GM21576 (cell line): ENCODE data around the gene TAF1B.
"Not testable (repeated sequence)": the region's sequence is repeated elsewhere in the genome, so short reads cannot be mapped to it uniquely, and the experiment has no call there.

ENCODE experiments used
- ATAC-seq: cut with Tn5 transposase; IDR thresholded peaks from one replicate; pipeline ENCODE4 v1.9.1; 2021; ENCODE audit warnings: mild to moderate bottlenecking, moderate library complexity; ENCODE audit not compliant: unreplicated experiment

Gene TAF1B

DNA sequence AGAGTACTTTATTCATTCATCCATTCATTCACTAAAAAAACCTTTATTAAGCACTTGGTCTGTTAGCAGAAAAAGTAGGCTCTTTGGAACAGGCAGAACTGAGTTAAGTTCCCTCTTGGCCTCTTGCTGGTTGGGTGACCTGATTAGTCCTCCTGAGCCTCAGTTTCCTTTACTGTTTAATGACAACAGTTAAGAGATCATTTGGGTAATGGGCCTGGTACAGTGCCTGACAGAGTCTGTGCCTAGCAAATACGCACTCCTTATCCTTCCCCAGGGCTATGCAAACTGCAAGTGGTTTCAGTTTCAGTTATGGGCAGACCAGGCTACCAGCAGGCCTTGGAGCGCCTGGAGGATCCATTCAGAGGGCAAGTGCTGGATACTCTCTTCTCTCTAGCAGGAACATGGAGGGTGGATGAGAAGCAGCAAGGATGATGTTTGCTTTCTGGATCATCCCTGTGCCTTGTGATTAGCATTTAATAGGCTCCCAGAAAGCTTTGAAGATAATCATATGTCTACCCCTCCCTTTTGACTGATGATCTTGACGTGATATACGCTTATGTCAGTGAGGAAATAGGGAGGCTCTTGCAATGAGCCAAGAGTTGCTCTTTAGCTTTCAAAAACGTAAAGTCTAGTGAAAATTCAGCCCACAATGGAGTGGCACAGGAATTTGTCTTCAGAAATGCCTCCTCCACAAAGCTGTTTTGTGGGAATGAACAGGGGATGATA, 12.4 kb upstream of the TAF1B start:
- no peak for ATAC-seq

DNA sequence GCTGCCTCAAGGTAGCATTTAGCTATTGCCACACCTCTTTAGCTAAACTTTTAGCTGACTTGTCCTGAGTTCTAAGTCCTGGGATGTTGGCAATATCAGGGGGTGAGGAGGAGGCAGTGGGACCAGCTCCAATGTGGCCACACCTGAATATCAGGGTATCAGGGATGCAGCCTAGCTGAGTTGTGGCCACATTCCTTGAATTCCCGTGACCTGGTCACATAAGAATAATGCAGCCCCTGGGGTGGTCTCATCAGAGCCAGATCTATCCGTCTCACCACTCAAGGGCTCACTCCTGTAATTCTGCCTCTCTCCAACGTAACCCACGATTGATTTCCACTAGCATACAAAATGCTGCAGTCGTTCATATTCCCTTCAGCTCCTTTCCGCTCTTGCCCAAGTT, 11.6 kb upstream of the TAF1B start:
- ATAC-seq: no peak

DNA sequence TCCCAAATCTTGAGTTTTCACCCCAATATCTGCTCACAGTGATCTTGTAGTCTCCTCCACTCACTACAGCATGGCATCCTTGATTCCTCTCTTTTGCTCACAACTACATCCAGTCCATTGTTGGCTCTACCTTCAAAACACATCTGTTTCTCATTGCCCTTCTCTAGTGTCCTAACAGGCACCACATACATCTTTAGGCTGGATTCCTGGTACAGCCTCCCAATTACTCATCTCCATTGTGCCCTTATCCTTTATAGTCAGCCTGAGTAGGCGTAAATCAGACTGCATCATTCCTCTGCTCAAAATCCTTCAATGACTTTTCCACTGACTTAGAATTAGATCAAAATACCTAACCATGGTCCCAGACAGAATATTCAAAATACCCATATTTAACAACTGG, 10.7 kb upstream of the TAF1B start:
- ATAC-seq: no peak

DNA sequence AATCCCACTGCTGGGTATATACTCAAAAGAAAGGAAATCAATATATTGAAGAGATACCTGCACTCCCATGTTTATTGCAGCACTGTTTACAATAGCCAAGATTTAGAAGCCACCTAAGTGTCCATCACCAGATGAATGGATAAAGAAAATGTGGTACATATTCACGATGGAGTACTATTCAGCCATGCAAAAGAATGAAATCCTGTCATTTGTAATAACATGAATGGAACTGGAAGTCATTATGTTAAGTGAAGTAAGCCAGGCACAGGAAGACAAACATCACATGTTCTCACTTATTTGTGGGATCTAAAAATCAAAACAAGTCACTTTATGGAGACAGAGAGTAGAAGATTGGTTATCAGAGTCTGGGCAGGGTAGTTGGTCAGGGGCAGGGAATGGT, 8.2 kb upstream of the TAF1B start:
- ATAC-seq: not testable (repeated sequence)

DNA sequence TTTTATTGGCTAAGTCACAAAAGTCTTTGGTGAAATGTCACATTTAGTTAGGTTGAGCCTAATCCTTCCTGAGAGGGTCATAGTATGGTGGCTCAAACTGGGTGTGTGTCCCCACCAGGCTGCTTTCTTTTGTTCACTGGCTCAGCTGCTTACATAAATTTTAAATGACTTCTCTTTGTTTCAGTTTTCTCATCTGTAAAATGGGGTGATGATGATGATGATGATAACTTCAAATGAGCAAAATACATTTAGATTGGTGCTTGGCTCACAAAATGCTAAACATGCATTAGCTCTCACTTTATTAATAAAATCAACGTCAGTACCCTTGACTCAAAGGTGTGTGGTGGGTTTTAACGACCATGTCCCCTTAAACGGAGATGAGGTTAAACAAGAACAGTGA, 7.2 kb upstream of the TAF1B start:
- ATAC-seq: no peak

DNA sequence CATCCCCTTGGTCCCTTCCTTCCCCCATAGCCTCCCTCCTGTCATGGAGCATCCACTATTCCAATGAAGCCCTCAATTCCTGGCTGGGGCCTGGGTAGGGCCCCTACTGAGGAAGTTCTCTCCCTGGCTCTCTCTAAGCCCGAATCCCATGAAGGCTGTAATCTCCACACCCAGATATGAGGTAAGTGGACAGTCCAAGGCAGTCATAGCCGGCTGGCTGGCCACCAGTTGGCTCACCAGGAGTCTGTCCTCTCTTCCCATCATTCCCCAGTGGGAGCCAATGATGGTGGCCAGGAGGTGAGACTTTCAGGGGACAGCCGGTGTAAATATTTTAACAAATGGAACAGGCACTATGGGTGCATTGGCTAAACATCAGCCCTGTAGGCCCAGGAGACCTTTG, 6.8 kb upstream of the TAF1B start:
- no peak for ATAC-seq

- ATAC-seq: no peak
These were observed 5.8 kb upstream of the TAF1B start for GRCh38 chr2:9837451-9837850.

- no peak for ATAC-seq
These were observed 4.9 kb upstream of the TAF1B start for GRCh38 chr2:9838391-9838790.

DNA sequence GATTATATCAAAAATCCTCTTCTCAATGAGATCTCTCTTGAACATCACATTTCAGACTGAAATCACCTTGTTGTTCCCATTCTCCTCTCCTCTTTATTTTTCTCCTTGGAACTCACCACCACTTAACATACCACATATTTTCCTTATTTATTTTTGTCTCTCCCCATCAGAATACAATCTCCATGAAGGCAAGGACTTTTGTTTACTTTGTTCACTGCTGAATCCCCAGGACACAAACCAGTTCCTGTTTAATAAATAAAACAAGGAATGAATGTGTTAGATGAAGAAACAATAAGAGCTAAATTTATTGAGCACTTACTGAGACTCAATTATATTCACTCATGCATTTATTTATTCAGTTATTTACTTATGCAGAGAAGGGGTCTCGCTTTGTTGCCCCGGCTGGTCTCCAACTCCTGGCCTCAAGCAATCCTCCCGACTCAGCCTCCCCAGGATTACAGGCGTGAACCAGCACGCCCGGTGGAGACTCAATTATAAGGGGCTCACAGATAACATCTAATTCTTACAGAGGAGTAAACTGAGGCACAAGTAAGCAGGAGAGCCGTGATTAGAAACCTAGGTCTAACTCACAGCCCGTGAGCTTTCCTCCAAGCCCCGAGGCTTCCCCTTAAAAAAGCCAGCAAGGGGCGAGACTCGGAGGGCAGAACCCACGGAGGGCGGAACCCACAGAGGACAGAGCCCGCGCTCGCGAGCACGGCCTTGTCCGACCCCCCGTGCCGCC, 616 bp upstream of the TAF1B start:
- no peak for ATAC-seq

GRCh38 chr2:9844036-9844483, 786 bp downstream of the TAF1B start:
- ATAC-seq: no peak

DNA sequence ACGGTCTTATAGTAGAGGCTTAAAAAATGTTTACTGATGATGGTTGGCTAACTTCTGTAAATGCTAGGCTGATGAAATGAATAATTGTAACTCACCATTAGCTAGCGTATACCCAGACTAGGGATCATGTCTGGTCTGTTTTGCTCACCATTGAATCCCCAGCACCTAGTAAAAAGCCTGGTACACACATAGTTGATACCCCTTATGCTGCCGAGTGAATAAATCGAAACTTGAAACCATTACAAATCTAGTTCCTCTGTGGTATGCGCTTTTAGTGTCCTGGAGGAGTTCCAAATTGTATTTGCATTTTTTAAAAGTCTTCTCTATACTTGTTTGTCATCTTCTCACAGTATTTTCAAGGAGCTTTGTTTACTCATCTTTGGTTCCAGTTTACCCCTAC, 1.3 kb downstream of the TAF1B start:
- no peak for ATAC-seq

GRCh38 chr2:9846554-9846953, 3.3 kb downstream of the TAF1B start:
- no peak for ATAC-seq

DNA sequence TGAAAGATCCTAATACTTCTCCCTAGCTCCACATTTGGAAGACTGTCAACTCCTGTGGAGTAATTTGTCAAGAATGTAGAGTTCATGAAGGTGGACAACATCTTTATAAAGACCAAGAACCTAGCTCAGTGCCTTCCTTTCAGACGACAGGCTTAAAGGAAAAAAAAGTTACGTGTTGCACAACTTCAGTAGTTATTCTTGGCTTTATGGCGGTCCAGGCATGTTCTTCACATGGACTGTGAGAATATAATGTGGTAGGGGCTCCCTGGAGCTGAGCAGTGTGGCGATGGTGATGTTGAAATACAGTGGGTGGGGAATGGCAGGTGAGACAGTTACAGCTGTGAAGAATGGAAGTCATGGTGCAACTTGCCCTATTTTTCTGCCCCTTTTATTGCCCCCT, 3.9 kb downstream of the TAF1B start:
- no peak for ATAC-seq

DNA sequence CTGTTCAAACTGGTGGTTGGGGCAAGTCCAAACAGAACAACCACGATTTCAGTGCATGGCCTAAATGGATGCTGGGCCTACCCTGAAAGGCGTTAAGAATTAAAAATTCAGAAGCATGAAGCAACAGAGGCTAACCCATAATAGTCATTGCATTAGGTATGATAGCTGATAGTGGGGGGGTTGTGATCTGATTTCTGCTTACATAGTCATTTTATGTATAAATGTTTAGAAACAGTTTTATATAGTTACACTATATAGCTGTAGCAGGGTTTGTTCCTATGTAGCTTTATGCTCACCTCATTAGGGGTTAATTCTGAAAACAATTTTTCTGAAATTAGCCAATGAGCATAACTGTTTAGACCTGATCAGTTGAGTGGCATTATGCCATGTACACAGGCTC, 9.6 kb downstream of the TAF1B start:
- ATAC-seq: no peak

DNA sequence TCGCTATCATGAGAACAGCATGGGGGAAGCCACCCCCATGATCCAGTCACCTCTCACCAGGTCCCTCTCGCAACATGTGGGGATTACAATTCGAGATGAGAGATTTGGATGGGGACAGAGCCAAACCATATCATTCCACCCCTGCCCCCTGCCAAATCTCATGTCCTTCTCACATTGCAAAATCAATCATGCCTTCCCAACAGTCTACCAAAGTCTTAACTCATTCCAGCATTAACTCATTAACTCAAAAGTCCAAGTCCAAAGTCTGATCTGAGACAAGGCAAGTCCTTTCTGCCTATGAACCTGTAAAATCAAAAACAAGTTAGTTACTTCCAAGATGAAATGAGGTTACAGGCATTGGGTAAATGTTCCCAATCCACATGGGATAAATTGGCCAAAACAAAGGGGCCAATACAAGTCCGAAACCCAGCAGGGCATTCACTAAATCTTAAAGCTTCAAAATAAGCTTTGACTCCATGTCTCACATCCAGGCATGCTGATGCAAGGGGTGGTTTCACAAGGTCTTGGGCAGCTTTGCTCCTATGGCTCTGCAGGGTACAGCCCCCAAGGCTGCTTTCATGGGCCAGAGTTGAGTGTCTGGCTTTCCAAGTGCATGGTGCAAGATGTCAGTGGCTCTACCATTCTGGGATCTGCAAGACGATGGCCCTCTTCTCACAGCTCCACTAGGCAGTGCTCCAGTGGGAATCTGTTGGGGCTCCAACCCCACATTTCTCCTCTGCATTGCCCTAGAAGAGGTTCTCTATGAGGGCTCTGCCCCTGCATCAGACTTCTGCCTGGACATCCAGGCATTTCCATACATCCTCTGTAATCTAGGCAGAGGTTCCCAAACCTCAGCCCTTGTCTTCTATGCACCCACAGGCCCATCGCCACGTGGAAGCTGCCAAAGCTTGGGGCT, 14.8 kb downstream of the TAF1B start:
- ATAC-seq: no peak

DNA sequence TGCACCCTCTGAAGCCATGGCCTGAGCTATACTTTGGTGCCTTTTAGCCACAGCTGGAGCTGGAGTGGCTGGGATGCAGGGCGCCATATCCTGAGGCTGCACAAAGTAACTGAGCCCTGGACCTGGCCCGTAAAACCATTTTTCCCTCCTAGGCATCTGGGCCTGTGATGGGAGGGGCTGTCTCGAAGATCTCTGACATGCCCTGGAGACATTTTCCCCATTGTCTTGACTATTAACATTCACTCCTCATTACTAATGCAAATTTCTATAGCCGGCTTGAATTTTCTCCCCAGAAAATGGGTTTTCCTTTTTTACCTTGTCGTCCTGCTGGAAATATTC, 15.4 kb downstream of the TAF1B start:
- no peak for ATAC-seq

GRCh38 chr2:9860922-9861580, 17.8 kb downstream of the TAF1B start:
- not testable (repeated sequence) for ATAC-seq

GRCh38 chr2:9867881-9868280, 24.6 kb downstream of the TAF1B start:
- no peak for ATAC-seq

DNA sequence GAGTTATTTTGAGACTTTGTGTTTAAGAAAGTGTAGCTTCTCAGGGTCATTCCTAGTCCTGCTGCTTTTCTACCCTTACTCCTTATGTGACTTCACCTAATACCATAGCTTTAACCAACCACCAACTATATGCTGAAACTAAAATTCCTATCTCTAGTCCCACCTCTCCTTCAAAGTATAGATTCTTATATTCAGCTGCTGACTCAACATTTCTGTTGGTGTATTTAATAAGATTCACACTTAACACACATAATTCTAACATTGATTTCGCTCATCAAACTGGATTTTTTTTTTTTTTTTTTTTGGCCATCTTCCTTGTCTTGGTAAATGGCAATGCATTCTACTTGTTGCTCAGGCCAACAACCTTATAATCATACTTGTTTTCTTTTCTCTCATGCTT, 30.1 kb downstream of the TAF1B start:
- no peak for ATAC-seq

GRCh38 chr2:9877026-9877425, 33.8 kb downstream of the TAF1B start:
- ATAC-seq: no peak

- ATAC-seq: no peak
These were observed 34.5 kb downstream of the TAF1B start for GRCh38 chr2:9877726-9878125.
